Midbrain (tissue), 1 donor: ENCODE data around the gene ZNF841.
"Not testable (repeated sequence)": the region's sequence is repeated elsewhere in the genome, so short reads cannot be mapped to it uniquely, and the experiment has no call there.

Experiments
- DNase-seq: peaks from one replicate; lab custom pipeline; 2025; lab: John Stamatoyannopoulos, UW

Gene ZNF841

DNA sequence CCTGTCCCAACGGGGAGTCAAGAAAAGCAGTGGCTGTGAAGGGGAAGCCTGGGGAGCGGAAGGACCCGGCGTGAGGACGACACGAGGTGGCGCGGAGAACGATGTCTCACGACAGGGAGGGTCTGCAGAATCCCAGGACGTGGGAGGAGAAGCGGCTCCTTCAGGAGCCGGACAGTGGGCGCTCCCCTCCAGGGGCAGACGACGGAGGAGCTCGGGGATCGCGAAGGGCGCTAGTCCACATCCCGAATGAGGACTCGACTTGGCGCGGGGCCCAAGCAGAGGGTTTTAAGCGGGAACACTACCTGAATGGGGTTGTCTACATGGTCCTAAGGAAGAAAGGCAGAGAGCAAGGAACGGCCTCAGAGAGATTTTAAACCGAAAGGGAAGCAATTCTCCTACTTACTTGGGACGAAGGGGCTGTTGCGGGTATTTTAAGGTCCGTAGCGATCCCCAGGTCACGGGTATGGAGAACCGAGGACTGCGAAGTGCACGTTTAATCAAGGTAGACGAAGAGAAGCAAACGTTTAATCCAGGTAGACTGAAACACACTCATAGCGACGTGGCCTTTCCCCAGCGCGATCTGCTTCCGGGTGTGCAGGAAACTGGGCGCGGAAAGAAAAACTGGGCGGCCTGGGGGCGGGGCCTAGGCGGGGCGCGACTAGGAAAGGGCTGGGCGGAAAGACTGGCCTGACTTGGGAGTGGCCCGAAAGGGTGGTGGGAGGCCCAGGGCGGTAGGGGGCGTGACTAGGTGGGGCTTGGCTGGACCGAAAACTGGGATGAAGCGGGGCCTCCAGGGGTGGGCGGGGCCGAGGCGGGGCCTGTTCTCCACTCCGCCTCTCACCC, at the start of gene ZNF841:
ZNF841 (minus strand) TSS at position 594 of the 843 bp plus-strand sequence. CDS start 10,964 bp downstream, outside the sequence.
- DNase-seq, result peak; percentile 93

DNA sequence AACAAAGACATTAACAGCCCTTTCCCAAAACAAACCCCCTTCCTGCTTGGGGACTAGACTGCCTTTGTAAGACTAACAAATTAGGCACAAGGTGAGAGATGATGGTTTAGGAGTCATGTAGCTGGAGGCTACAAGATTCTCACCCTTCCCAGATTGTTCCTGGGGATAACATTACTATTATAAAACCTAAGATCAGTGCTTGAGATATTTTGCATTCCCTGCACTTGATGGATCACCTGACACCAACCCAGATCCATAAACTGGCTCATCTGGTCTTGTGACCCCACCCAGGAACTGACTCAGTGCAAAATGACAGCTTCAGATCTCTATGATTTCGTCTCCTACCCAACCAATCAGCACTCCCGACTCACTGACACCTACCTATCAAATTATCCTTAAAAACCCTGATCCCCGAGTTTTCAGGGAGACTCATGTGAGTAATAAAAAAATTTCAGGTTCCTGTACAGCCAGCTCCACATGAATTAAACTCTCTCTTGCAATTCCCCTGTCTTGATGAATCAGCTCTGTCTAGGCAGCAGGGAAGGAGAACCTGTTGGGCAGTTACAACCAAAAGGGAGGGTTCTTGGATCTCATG, 46.5 kb upstream of the ZNF841 start:
- no peak for DNase-seq

DNA sequence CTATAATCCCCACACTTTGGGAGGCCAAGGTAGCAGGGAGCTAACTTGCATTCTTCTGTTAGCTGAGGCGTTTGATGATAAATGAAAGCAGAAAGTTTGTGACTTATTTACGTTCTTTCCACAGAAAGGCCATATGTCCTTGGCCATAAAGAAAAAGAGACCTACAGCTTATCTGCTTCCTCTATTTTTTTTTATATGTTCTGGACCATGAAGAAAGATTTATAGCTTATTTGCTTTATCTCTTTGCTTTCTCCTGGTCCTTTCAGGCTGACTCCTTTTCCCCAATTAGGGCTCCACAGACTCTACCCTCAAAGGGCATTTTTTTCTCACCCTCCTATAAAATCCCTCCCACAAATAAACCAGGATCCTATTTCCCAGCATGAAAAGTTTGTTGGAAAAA, 45.6 kb upstream of the ZNF841 start:
- no peak for DNase-seq

DNA sequence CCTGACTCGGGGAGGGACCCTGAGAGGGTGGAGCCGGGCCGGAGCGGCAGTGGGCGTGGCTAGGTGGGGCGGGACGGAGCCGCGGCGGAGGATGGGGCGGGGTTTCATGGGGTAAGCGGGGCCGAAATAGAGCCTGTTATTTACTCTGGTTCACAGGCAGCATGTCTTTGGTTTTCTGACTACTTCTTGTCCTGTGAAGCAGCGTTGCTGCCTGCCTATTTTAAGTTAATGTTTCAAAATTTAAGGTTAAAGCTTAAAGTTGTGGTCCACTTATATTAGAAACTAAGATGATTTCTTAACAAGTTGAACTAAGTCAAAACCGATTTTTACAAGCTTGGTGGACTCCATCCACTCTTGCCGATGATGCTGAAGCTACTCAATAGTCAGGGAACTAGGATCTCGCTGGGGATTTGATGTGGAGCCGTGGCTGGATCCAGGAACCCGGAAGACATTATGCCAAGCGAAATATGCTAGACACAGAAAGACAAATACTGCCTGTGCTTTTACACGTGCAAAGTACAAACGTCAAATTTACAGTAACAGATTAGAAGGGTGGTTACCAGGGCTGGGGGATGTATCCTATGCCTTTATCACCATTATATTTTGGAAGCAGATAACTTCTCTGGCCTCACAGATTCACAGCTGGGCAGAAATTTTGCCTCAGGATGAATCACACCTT, 44.6 kb upstream of the ZNF841 start:
- DNase-seq, result peak; percentile 27

DNA sequence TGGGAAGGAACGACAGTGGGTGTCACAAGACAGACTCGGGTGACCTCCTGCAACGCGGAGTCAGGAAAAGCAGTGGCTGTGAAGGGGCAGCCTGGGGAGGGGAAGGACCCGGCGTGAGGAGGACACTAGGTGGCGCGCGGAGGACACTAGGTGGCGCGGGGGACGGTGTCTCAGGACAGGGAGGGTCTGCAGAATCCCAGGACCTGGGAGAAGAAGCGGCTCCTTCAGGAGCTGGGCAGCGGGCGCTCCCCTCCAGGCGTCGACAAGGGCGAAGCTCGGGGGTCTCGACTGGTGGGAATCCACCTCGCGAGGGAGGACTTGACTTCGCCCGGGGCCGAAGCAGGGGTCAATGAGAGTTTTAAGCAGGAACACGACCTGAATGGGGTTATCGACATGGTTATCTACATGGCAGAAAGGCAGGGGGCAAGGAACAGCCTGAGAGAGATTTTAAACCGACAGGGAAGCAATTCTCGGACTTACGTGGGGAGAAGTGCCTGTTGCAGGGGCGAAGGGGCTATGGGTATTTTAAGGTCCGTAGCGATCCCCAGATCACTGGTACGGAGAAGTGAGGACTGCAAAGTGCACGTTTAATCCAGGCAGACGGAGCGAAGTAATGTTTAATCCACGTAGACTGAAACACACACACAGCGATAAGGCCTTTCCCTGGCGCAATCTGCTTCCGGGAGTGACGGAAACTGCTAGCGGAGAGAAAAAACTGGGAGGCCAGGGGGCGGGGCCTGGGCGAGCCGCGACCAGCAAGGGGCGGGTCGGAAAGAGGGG, 43.9 kb upstream of the ZNF841 start, which contains the start of gene ZNF616:
ZNF616 (minus strand) TSS at position 687 of the 780 bp plus-strand sequence. CDS start 9,426 bp downstream, outside the sequence.
- DNase-seq, result peak; percentile 95

DNA sequence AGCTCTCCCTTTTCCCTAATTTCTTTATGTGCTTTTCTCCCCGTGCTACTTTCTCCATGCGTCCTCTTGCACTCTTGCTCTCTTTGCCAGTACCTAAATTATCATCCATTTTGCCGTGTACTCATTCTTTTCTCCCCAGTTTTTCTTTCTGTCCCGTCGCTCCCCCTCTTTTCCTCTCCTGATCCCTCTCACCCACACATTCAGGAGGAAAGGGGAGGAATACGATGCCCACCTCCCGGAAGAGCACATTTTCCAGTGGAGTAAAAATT, 43.4 kb upstream of the ZNF841 start:
- DNase-seq, result no peak

DNA sequence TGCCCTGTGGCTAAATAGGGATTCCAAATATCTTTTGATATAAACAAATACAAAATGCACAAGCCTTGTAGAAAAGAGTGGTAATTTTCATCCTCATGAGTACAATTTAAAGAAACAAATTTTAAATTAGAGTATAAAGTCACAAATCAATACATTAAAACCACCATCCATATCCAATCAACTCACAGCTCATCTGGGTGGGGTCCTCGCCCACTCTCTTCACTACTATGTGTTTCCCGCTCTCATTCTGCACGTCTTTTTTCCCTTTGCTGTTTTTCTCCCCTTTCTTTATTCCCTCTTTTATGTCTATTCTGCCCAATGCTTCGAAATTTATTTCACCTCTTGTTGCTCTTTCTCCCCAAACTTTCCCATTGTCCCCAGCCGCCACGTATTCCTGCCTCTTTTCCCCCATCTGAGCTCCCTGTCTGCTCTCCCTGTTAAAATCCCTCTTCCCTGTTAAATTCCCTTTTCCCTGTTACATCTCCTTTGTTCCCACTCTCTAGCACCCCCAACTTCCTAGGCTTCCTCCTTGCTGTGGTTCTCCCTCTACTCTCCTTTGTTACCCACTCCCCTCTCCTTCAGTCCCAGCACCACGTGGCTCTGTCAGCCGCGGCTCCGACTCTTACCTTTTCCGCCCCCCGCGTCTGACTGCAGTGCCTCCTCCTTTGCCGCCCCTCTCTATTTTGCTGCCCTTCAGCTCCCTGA, 42.9 kb upstream of the ZNF841 start:
- DNase-seq, result peak; percentile 16

DNA sequence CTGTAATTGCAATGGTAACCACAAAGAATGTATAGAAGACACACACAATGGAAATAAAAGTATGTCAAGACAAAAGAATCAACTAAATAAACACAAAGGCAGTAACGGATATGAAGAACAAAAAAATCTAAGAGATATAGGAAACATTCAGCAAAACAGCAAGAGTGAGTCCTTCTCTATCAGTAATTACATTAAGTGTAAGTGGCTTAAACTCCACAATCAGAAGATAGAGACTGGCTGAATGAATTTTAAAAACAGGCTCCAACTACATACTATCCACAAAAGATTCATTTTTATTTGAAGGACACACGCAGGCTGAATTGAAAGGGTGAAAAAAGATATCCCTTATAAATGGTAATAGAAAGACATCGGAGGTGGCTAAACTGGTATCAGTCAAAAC, 24.7 kb upstream of the ZNF841 start:
- no peak for DNase-seq

DNA sequence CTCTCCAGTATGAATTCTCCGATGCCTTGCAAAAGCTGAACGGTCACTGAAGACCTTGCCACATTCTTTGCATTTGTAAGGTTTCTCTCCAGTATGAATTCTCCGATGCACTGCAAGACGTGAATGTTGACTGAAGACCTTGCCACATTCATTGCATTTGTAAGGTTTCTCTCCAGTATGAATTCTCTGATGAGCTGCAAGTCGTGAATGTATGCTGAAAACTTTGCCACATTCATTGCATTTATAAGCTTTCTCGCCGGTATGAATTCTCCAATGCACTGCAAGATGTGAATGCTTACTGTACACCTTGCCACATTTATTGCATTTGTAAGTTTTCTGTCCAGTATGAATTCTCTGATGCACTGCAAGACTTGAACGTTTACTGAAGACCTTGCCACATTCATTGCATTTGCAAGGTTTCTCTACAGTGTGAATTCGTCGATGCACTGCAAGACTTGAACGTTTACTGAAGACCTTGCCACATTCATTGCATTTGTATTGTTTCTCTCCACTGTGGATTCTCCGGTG, 20.0 kb upstream of the ZNF841 start:
- DNase-seq, result no peak

DNA sequence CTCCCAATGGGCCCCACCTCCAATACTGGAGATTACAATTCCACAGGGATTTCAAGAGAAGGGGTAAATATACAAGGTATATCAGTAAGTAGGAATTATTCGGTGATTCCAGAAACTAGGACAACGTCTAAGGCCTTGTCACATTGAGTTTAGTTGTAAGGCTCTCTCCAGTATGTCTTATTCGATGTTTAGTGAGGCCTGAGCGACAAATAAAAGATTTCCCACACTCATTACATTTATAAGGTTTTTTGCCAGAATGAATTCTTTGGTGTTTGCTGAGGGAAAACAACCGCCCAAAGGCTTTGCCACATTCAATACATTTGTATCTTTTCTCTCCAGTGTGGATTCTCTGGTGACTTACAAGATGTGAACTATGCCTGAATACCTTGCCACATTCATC, 19.1 kb upstream of the ZNF841 start:
- DNase-seq, result no peak

DNA sequence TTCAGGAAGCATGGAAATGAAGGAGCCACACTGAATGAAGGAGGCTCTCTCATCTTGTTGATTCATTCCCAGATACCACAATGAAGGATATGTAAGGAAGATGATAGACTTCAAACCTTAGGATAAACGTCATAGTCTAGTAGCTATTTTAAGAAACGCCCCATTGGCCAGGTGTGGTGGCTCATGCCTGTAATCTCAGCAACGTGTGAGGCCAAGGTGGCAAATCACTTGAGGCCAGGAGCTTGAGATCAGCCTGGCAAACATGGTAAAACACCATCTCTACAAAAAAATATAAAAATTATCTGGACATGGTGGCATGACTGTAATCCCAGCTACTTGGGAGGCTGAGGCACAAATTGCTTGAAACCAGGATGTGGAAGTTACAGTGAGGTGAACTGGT, 17.1 kb upstream of the ZNF841 start:
- DNase-seq, result no peak

DNA sequence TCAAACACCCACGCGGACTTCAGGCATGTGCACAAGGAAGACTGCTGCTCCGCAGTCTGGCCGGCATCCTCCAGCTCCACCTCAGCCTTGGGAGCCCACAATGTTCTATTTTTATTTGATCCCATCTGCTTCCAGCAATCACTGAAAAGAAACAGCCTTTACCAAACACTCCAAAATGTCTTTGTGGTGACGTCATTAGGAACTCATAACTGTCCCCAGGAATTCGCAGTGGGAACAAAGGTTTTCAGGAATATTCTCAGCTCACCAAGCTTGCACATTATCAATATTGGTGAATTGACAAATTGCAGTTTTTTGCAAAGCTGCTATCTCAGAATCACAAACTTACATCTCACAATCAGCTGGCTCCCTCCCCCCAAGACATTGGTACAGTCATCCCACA, 15.2 kb upstream of the ZNF841 start:
- DNase-seq, result no peak

DNA sequence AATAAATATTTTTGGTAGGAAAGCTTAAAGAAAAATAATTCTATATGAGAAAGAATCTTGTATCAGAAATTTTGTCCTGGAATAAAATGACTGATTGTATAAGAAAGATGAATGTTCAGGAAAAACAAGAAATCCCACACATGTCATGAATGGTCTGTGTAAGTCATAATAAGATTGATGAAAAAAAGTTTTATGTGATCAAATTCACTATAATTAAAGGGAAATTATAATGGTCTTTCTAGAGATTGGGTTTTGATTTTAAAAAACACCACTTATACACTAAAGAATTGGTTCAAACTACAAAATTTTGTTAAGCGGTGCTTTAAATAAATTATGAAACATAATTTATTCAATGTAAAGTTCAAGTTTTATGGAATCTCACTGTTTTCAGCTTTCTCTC, 7.2 kb upstream of the ZNF841 start:
- DNase-seq, result no peak

DNA sequence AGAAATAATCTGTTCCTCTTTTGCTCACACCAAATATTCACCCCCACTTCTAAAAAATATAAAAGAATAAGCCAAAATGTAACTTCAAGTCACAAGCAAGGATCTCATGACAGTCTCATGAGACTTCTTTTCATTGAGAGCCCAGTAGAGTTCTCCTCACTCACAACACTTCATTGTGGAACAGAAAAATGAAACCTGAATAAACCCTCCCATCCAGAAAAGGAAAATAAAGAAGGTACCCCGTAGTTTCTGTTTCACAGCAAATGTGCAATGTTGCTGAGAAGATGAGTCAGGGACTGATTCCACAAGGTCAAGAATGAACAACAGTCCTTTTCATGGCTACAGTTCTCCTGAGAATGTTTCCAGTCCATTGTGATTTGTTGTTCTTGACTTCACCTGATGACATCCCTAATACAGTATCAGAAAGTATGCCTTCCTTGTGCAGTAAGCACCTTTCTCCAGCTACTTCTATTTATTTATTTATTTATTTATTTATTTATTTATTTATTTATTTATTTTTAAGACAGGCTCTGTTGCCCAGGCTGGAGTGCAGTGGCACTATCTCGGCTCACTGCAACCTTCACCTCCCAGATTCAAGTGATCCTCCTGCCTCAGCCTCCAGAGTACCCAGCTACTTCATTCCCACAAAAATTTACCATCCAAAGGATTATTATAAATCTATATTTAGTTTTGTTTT, 6.4 kb upstream of the ZNF841 start:
- no peak for DNase-seq

DNA sequence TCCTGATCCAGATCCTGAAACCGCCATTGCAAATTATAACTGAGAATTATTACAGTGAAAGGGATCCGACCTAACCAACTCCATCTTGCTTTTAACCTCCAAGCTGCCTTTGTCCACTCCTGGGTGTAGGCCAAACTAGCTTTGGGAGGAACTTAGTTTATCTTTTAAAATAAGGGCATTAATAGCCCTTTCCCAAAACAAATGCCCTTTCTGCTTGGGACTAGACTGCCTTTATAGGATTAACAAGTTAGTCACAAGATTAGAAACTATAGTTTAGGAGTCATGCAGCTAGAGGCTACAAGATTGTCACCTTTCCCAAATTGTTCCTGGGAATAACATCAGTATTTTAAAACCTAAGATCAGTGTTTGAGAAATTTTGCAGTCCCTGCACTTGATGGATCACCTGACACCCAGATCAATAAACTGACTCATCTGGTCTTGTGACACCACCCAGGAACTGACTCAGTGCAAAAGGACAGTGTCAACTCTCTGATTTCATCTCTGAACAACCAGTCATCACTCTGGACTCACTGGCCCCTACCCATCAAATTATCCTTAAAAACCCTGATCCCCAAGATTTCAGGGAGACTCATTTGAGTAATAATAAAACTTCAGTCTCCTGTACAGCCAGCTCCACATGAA, 4.1 kb upstream of the ZNF841 start:
- DNase-seq, result no peak

DNA sequence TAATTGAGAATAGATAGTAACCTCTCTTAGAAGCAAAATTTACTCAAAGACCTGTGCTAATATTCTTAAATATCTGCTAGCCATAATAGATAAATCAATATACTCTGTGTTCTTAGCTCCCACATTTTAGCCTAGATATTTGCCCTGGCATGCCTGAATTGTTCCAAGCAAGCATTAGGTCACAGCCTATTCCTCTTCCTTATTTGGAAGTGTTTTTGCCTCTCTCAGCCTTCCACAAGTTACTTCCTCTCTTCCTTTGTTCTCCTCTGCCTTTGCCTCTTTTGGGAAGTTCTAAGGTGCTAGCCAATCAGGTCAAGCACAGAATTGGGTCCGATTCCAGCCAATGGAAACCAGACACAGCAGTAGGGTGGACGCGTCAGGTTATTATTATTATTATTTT, 851 bp upstream of the ZNF841 start:
- DNase-seq, result not testable (repeated sequence)

DNA sequence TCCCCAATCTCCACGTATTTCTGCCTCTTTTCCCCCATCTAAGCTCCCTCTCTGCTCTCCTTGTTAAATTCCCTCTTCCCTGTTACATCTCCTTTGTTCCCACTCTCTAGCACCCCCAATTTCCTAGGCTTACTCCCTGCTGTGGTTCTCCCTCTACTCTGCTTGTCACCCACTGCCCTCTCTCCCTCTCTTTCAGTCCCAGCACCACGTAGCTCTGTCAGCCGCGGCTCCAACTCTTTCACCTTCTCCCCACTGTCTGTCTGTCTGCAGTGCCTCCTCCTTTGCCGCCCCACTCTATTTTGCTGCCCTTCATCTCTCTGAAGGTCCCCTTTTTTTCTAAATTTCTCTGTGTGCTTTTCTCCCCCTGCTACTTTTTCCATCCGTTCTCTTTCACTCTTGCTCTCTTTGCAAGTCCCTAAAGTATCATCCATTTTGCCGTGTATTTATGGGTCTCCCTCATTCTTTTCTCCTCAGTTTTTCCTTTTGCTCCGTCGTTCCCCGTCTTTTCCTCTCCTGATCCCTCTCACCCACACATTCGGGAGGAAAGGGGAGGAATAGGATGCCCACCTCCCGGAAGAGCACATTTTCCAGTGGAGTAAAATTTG, 937 bp downstream of the ZNF841 start:
- DNase-seq, result no peak

DNA sequence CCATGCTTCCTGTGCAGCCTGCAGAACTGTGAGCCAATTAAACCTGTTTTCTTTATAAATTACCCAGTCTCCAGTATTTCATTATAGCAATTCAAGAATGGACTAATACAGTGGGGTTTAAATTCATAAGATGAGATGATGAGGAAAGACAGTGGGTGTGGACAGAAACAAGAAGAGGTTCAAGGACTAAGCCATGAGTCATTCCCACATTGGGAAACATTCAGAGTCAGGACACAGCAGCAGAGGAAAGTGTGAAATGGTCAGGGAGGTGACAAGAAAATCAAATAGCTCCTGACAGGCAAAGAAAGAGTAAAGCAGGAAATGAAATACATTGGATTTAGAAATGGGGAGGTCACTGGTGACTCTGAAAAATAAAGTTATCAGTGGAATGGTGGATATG, 9.1 kb downstream of the ZNF841 start:
- DNase-seq, result no peak

DNA sequence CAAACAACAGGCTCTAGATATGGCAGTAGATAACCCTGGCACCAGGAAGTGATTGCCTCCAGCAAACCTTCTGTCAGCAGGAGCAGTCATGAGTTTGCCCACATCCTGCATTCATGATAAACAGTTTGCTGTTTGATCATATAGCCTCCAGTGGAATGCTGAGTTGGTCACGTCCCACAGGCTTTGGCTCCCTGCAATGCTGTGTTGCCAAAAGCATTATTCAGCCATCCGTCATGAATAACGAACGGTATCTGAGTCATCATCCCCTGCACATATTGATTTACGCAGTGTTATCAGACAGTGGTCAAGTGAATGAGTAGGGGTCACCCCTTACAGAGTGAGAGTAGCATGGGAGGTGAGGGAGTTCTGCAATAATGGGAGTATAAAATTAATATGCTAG, 25.1 kb downstream of the ZNF841 start:
- no peak for DNase-seq

DNA sequence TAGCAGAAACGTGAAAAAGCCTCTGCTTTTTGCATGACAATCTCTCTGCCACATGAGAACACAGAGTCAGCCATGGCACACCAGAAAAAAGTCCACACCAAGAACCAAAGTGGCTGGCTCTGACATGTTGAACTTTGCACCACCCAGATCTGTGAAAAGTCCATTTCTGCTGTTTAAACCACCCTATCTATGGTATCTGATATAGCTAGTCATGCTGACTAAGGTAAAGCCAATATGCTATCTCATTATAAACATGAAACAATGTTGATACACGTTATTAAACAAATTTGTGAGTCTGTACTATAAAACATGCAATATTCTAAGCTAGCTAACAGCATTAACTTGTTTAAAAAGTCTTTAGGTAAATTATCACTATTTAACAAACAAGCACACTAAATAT, 25.9 kb downstream of the ZNF841 start:
- no peak for DNase-seq
